Subcutaneous adipose tissue (tissue), 4 donors: Measurements from ENCODE around the gene SPATS2. TPM values are rescaled to one million over a fixed set of nuclear protein-coding genes. Genes with fewer than 3 reads are reported as not detected.

Experiments
- CTCF ChIP-seq: fragments of 450-650 bp; IDR thresholded peaks from one replicate; pipeline ENCODE4 v1.5.1; 2016; ENCODE audit warnings: low read depth, mild to moderate bottlenecking, control low read depth, antibody characterized with exemption, moderate library complexity
- total RNA-seq, 4 donors: library from RNA; depleted of rRNA; stranded (reverse); fragments of >200 nt; gene quantifications; one replicate each; pipeline ENCODE4 v1.1.0, GENCODE V29; 2016

The SPATS2 gene
- total RNA-seq, 4 donors from 2014 or later = 10.1 to 19.5 (median 12.3) TPM

GRCh38 chr12:49501895-49502294, 134.6 kb downstream of the SPATS2 start:
- TF ChIP-seq CTCF = no peak

- TF ChIP-seq CTCF = no peak
These were observed 135.3 kb downstream of the SPATS2 start for GRCh38 chr12:49502590-49502989.

- TF ChIP-seq CTCF = no peak
These were observed 136.5 kb downstream of the SPATS2 start for GRCh38 chr12:49503674-49504180.

GRCh38 chr12:49505672-49506071, 138.4 kb downstream of the SPATS2 start:
- TF ChIP-seq CTCF = no peak

- TF ChIP-seq CTCF = no peak
These were observed 139.9 kb downstream of the SPATS2 start for GRCh38 chr12:49507139-49507538.

- no peak for TF ChIP-seq CTCF
These were observed 144.1 kb downstream of the SPATS2 start for GRCh38 chr12:49511410-49511809.

GRCh38 chr12:49512546-49512945, 145.3 kb downstream of the SPATS2 start:
- no peak for TF ChIP-seq CTCF

GRCh38 chr12:49515266-49515665, 148.0 kb downstream of the SPATS2 start:
- no peak for TF ChIP-seq CTCF
